HepG2 (cell line): Measurements from ENCODE around the gene RHOV. TPM values are rescaled to one million over a fixed set of nuclear protein-coding genes. Genes with fewer than 3 reads are reported as not detected.
A peak's percentile ranks its signal among the peaks of the same experiment; 100 is the strongest.

Source experiments
- ARID2 ChIP-seq: sonication (generic); formaldehyde crosslinking; IDR thresholded peaks from 2 replicates; pipeline ENCODE4 v1.8.1; 2022; ENCODE audit warnings: mild to moderate bottlenecking, missing genetic modification reagents, borderline replicate concordance
- GTF3A ChIP-seq: sonication (generic); formaldehyde crosslinking; conservative IDR thresholded peaks from 2 replicates; pipeline ENCODE4 v1.4.0; 2020; ENCODE audit warnings: mild to moderate bottlenecking, missing genetic modification reagents
- MAFF ChIP-seq: IDR thresholded peaks from 2 replicates; pipeline ENCODE4 v1.6.1; 2011; ENCODE audit warnings: low read depth, low read length, improper control_type of control experiment
- MAFK ChIP-seq, 2 experiments: IDR thresholded peaks in 1 of 2; conservative IDR thresholded peaks in 1 of 2; 2 replicates each; pipeline ENCODE4 v1.6.1; 2011; ENCODE audit warnings: improper control_type of control experiment in 2 of 2, low read length in 2 of 2
- POLR2AphosphoS2 ChIP-seq: IDR thresholded peaks from 2 replicates; pipeline ENCODE4 v1.6.1; 2011; ENCODE audit warnings: low read depth, low read length, improper control_type of control experiment
- RFXAP ChIP-seq: sonication (generic); formaldehyde crosslinking; IDR thresholded peaks from 2 replicates; pipeline ENCODE4 v1.4.0; 2020; ENCODE audit warnings: missing genetic modification reagents, borderline replicate concordance
- ZBTB10 ChIP-seq: sonication (generic); formaldehyde crosslinking; IDR thresholded peaks from 2 replicates; pipeline ENCODE4 v1.4.0; 2020; ENCODE audit warnings: missing genetic modification reagents, borderline replicate concordance
- ZNF276 ChIP-seq: sonication (generic); formaldehyde crosslinking; IDR thresholded peaks from 2 replicates; pipeline ENCODE4 v1.4.0; 2020; ENCODE audit warnings: mild to moderate bottlenecking, low read depth, missing genetic modification reagents
- ZNF512 ChIP-seq: sonication (generic); formaldehyde crosslinking; IDR thresholded peaks from 2 replicates; pipeline ENCODE4 v1.4.0; 2020; ENCODE audit warnings: mild to moderate bottlenecking, missing genetic modification reagents
- ZNF720 ChIP-seq: sonication (generic); formaldehyde crosslinking; IDR thresholded peaks from 2 replicates; pipeline ENCODE4 v1.4.0; 2020; ENCODE audit warnings: missing genetic modification reagents
- ZNF761 ChIP-seq: sonication (generic); formaldehyde crosslinking; conservative IDR thresholded peaks from 2 replicates; pipeline ENCODE4 v1.4.0; 2020; ENCODE audit warnings: mild to moderate bottlenecking, missing genetic modification reagents
- ZNF766 ChIP-seq: sonication (generic); formaldehyde crosslinking; IDR thresholded peaks from 2 replicates; pipeline ENCODE4 v1.5.0; 2020; ENCODE audit warnings: missing genetic modification reagents, borderline replicate concordance
- ZNF768 ChIP-seq: sonication (generic); formaldehyde crosslinking; IDR thresholded peaks from 2 replicates; pipeline ENCODE4 v1.4.0; 2020; ENCODE audit warnings: missing genetic modification reagents
- ZSCAN12 ChIP-seq: sonication (generic); formaldehyde crosslinking; IDR thresholded peaks from 2 replicates; pipeline ENCODE4 v1.9.0; 2021; ENCODE audit warnings: mild to moderate bottlenecking, missing genetic modification reagents
- polyA plus RNA-seq, 8 experiments: library from polyadenylated mRNA; depleted of rRNA in 3 of 8; stranded (reverse) in 7 of 8; unstranded in 1 of 8; fragments of >200 nt; fragmentation: Illumina TruSeq in 4 of 8; extraction: Trizol in 4 of 8; gene quantifications; 2 replicates each; pipeline versions ENCODE4 v1.2.1 to v1.2.3, GENCODE V29; 2011 to 2016; ENCODE audit warnings: low read depth in 4 of 8, missing spikeins in 1 of 8, mixed read lengths in 1 of 8; ENCODE audit not compliant: insufficient read depth in 1 of 8
- total RNA-seq, 5 experiments: library from RNA; depleted of rRNA; stranded (reverse); fragments of >200 nt; fragmentation: Illumina TruSeq; extraction: Trizol; gene quantifications; 2 replicates each; pipeline ENCODE4 v1.2.3, GENCODE V29; 2016; ENCODE audit warnings: low read depth in 1 of 5

The RHOV gene
- total and polyA plus RNA-seq, 2 of the 13 experiments (the other 11 are each of a cell fraction or from before 2014, with no cell fraction given), result 0.17 to 0.18 TPM

- no peak for TF ChIP-seq ZNF766 (CRISPR knock-in tag)
- peak; percentile 87 for TF ChIP-seq MAFF
- no peak for TF ChIP-seq ZNF720 (CRISPR knock-in tag)
- TF ChIP-seq MAFK (conservative IDR thresholded peaks at IDR 0.05 in 1 of 2, IDR thresholded peaks at IDR 0.05 in 1 of 2; ENCODE audit: low read length in 2 of 2), result peak; percentile 90 to 94
- TF ChIP-seq POLR2AphosphoS2, result no peak
- no peak for TF ChIP-seq ZNF276 (CRISPR knock-in tag)
- no peak for TF ChIP-seq ZNF768 (CRISPR knock-in tag)
- no peak for TF ChIP-seq ARID2 (CRISPR knock-in tag)
- no peak for TF ChIP-seq GTF3A (CRISPR knock-in tag)
- TF ChIP-seq RFXAP (CRISPR knock-in tag), result no peak
- TF ChIP-seq ZNF761 (CRISPR knock-in tag), result no peak
- TF ChIP-seq ZNF512, result no peak
- TF ChIP-seq ZSCAN12 (CRISPR knock-in tag), result no peak
- TF ChIP-seq ZBTB10 (CRISPR knock-in tag), result no peak
Observed at GRCh38 chr15:40829115-40829514, 44.9 kb downstream of the RHOV start (continued).
